HepG2 (cell line): ENCODE data around the gene GRIK4. TPM values are rescaled to one million over a fixed set of nuclear protein-coding genes. Genes with fewer than 3 reads are reported as not detected.
A peak's percentile ranks its signal among the peaks of the same experiment; 100 is the strongest.

Source experiments
- ADNP ChIP-seq: sonication (generic); formaldehyde crosslinking; IDR thresholded peaks from 2 replicates; pipeline ENCODE4 v1.4.0; 2020; ENCODE audit warnings: missing genetic modification reagents
- JUND ChIP-seq: sonication (generic); formaldehyde crosslinking; IDR thresholded peaks from 2 replicates; pipeline ENCODE4 v1.8.0; 2022; ENCODE audit warnings: mild to moderate bottlenecking, missing genetic modification reagents
- PAF1 ChIP-seq: IDR thresholded peaks from 2 replicates; pipeline ENCODE4 v1.6.1; 2016; ENCODE audit warnings: missing genetic modification reagents, missing compliant biosample characterization
- PITX1 ChIP-seq: sonication (generic); formaldehyde crosslinking; IDR thresholded peaks from 2 replicates; pipeline ENCODE4 v1.5.1; 2020; ENCODE audit warnings: mild to moderate bottlenecking, missing genetic modification reagents
- RBM22 ChIP-seq: fragments of 200-400 bp; formaldehyde crosslinking; optimal IDR thresholded peaks from 2 replicates; pipeline ENCODE3; 2017; ENCODE audit warnings: mild to moderate bottlenecking, low read length, moderate library complexity
- REPIN1 ChIP-seq: sonication (generic); formaldehyde crosslinking; IDR thresholded peaks from 2 replicates; pipeline ENCODE4 v1.8.0; 2022; ENCODE audit warnings: missing genetic modification reagents, low read depth, mild to moderate bottlenecking, borderline replicate concordance
- SYNCRIP ChIP-seq: fragments of 200-400 bp; formaldehyde crosslinking; IDR thresholded peaks from 2 replicates; pipeline ENCODE4 v1.6.1; 2018; ENCODE audit warnings: mild to moderate bottlenecking, low read depth, low read length; ENCODE audit not compliant: insufficient read depth
- TFE3 ChIP-seq: IDR thresholded peaks from 2 replicates; pipeline ENCODE4 v1.6.1; 2016
- ZBTB40 ChIP-seq, 2 experiments: fragments of 450-650 bp in 1 of 2; sonication (generic) in 1 of 2; formaldehyde crosslinking in 1 of 2; IDR thresholded peaks; 2 replicates each; pipeline versions ENCODE4 v1.6.1 to v1.8.0; 2016 to 2022; ENCODE audit warnings: antibody characterized with exemption in 1 of 2, mild to moderate bottlenecking in 1 of 2, missing genetic modification reagents in 1 of 2
- ZNF235 ChIP-seq: sonication (generic); formaldehyde crosslinking; IDR thresholded peaks from 2 replicates; pipeline ENCODE4 v1.8.1; 2023; ENCODE audit warnings: mild to moderate bottlenecking, missing genetic modification reagents, borderline replicate concordance
- ZNF577 ChIP-seq: sonication (generic); formaldehyde crosslinking; IDR thresholded peaks from 2 replicates; pipeline ENCODE4 v1.4.0; 2020; ENCODE audit warnings: mild to moderate bottlenecking, low read depth, missing genetic modification reagents, borderline replicate concordance
- ZSCAN22 ChIP-seq: sonication (generic); formaldehyde crosslinking; IDR thresholded peaks from 2 replicates; pipeline ENCODE4 v1.4.0; 2020; ENCODE audit warnings: mild to moderate bottlenecking, missing genetic modification reagents
- polyA plus RNA-seq, 8 experiments: library from polyadenylated mRNA; depleted of rRNA in 3 of 8; stranded (reverse) in 7 of 8; unstranded in 1 of 8; fragments of >200 nt; fragmentation: Illumina TruSeq in 4 of 8; extraction: Trizol in 4 of 8; gene quantifications; 2 replicates each; pipeline versions ENCODE4 v1.2.1 to v1.2.3, GENCODE V29; 2011 to 2016; ENCODE audit warnings: low read depth in 4 of 8, missing spikeins in 1 of 8, mixed read lengths in 1 of 8; ENCODE audit not compliant: insufficient read depth in 1 of 8
- total RNA-seq, 5 experiments: library from RNA; depleted of rRNA; stranded (reverse); fragments of >200 nt; fragmentation: Illumina TruSeq; extraction: Trizol; gene quantifications; 2 replicates each; pipeline ENCODE4 v1.2.3, GENCODE V29; 2016; ENCODE audit warnings: low read depth in 1 of 5
- TF ChIP-seq, protein P1 (sequence below): sonication (generic); formaldehyde crosslinking; IDR thresholded peaks from 2 replicates; pipeline ENCODE4 v1.4.0; 2020; ENCODE audit warnings: missing genetic modification reagents

GRIK4 gene
- total and polyA plus RNA-seq, 2 of the 13 experiments (the other 11 are each of a cell fraction or from before 2014, with no cell fraction given) = 0.04 to 0.07 TPM

GRCh38 chr11:120807414-120808150, 296.0 kb downstream of the GRIK4 start (continued):
- TF ChIP-seq ZBTB40 (IDR thresholded peaks at IDR 0.05) = no peak
- TF ChIP-seq ZBTB40 (CRISPR knock-in tag; IDR thresholded peaks at IDR 0.05) = no peak
- no peak for TF ChIP-seq ZSCAN22
- 0 out of 2 replicates have a peak, but pooled peaks have one; percentile 23 for TF ChIP-seq TFE3
- TF ChIP-seq, protein P1, sequence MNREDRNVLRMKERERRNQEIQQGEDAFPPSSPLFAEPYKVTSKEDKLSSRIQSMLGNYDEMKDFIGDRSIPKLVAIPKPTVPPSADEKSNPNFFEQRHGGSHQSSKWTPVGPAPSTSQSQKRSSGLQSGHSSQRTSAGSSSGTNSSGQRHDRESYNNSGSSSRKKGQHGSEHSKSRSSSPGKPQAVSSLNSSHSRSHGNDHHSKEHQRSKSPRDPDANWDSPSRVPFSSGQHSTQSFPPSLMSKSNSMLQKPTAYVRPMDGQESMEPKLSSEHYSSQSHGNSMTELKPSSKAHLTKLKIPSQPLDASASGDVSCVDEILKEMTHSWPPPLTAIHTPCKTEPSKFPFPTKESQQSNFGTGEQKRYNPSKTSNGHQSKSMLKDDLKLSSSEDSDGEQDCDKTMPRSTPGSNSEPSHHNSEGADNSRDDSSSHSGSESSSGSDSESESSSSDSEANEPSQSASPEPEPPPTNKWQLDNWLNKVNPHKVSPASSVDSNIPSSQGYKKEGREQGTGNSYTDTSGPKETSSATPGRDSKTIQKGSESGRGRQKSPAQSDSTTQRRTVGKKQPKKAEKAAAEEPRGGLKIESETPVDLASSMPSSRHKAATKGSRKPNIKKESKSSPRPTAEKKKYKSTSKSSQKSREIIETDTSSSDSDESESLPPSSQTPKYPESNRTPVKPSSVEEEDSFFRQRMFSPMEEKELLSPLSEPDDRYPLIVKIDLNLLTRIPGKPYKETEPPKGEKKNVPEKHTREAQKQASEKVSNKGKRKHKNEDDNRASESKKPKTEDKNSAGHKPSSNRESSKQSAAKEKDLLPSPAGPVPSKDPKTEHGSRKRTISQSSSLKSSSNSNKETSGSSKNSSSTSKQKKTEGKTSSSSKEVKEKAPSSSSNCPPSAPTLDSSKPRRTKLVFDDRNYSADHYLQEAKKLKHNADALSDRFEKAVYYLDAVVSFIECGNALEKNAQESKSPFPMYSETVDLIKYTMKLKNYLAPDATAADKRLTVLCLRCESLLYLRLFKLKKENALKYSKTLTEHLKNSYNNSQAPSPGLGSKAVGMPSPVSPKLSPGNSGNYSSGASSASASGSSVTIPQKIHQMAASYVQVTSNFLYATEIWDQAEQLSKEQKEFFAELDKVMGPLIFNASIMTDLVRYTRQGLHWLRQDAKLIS = no peak
- no peak for TF ChIP-seq ZNF235
- TF ChIP-seq PITX1 (CRISPR knock-in tag) = no peak
- no peak for TF ChIP-seq ZNF577
- TF ChIP-seq PAF1 (CRISPR knock-in tag) = no peak
- peak; percentile 92 for TF ChIP-seq JUND
- no peak for TF ChIP-seq RBM22
- TF ChIP-seq SYNCRIP = no peak
- TF ChIP-seq REPIN1 (CRISPR knock-in tag) = no peak
- TF ChIP-seq ADNP (CRISPR knock-in tag) = no peak
